Natural killer cell (primary cell): ENCODE measurements around the gene RTF1. TPM values are rescaled to one million over a fixed set of nuclear protein-coding genes. Genes with fewer than 3 reads are reported as not detected.
"Not testable (repeated sequence)": the region's sequence is repeated elsewhere in the genome, so short reads cannot be mapped to it uniquely, and the experiment has no call there.

Source experiments
- ATAC-seq, 3 donors: fragments of 150-1000 bp in 2 of 3; fragments of 200-7000 bp in 1 of 3; cut with Tn5 transposase; 1 replicate in 1 of 3; 2 replicates in 2 of 3; pipeline ENCODE4 v1.10.0; 2021; ENCODE audit warnings: mild to moderate bottlenecking in 2 of 3, moderate library complexity in 2 of 3
- DNase-seq, 2 donors: peaks; one replicate each; pipeline versions ENCODE4 v3.0.0 to v3.0.0-alpha.2; 2013 to 2021; ENCODE audit warnings: mixed read lengths in 1 of 2
- H3K27ac ChIP-seq: one replicate; pipeline ENCODE4 v1.5.1; 2013; ENCODE audit warnings: mild to moderate bottlenecking, low read length
- H3K27me3 ChIP-seq: one replicate; pipeline ENCODE4 v1.6.1; 2013; ENCODE audit warnings: low read length; ENCODE audit not compliant: control insufficient read depth, insufficient read depth
- H3K36me3 ChIP-seq: one replicate; pipeline ENCODE4 v1.6.1; 2013; ENCODE audit warnings: low read length; ENCODE audit not compliant: control insufficient read depth, insufficient read depth
- H3K4me1 ChIP-seq: one replicate; pipeline ENCODE4 v1.6.1; 2013; ENCODE audit warnings: low read length; ENCODE audit not compliant: control insufficient read depth, insufficient read depth
- H3K4me3 ChIP-seq: one replicate; pipeline ENCODE4 v1.5.1; 2013; ENCODE audit warnings: low read length
- H3K9me3 ChIP-seq: one replicate; pipeline ENCODE4 v1.6.1; 2013; ENCODE audit warnings: low read length; ENCODE audit not compliant: control insufficient read depth, insufficient read depth
- H3K27ac Mint-ChIP-seq, 2 donors: one replicate each; pipeline ENCODE4 v1.8.0; 2022; ENCODE audit warnings: mild to moderate bottlenecking in 2 of 2, mixed read lengths in 2 of 2, moderate library complexity in 1 of 2
- H3K27me3 Mint-ChIP-seq, 2 donors: one replicate each; pipeline ENCODE4 v1.8.0; 2022; ENCODE audit warnings: low read depth in 2 of 2, mixed read lengths in 2 of 2
- H3K36me3 Mint-ChIP-seq: one replicate; pipeline ENCODE4 v1.8.0; 2022; ENCODE audit warnings: mixed read lengths
- H3K4me1 Mint-ChIP-seq, 2 donors: one replicate each; pipeline ENCODE4 v1.8.0; 2022; ENCODE audit warnings: mixed read lengths in 2 of 2
- H3K4me3 Mint-ChIP-seq: one replicate; pipeline ENCODE4 v1.8.0; 2022; ENCODE audit warnings: mild to moderate bottlenecking, moderate library complexity, mixed read lengths
- H3K9me3 Mint-ChIP-seq, 2 donors: one replicate each; pipeline ENCODE4 v1.8.0; 2022; ENCODE audit warnings: mixed read lengths in 2 of 2
- CTCF ChIP-seq: fragments of 200-600 bp; IDR thresholded peaks from one replicate; pipeline ENCODE4 v1.8.0; 2022; ENCODE audit warnings: antibody characterized with exemption
- WGBS: methylation state at CpG from one replicate; pipeline ENCODE4 v1.1.7; 2013; ENCODE audit warnings: missing lambda C conversion rate; ENCODE audit not compliant: insufficient coverage; 5-methylcytosine and 5-hydroxymethylcytosine counted together
- intact Hi-C: fragments of 100-400 bp; cut with micrococcal nuclease; formaldehyde crosslinking; loops from one replicate; pipeline ENCODE4 v1.14.2; 2022
- total RNA-seq, 4 donors: library from RNA; stranded (reverse); fragments of 120-200 nt in 1 of 4; gene quantifications; one replicate each; pipeline versions ENCODE4 v1.2.3 to v1.2.4, GENCODE V29; 2013 to 2022

The RTF1 gene
- total RNA-seq, 3 donors from 2014 or later (not counting 1 experiment from before 2014, with no cell fraction given) = 35.8 to 53.1 (median 42.7) TPM

DNA sequence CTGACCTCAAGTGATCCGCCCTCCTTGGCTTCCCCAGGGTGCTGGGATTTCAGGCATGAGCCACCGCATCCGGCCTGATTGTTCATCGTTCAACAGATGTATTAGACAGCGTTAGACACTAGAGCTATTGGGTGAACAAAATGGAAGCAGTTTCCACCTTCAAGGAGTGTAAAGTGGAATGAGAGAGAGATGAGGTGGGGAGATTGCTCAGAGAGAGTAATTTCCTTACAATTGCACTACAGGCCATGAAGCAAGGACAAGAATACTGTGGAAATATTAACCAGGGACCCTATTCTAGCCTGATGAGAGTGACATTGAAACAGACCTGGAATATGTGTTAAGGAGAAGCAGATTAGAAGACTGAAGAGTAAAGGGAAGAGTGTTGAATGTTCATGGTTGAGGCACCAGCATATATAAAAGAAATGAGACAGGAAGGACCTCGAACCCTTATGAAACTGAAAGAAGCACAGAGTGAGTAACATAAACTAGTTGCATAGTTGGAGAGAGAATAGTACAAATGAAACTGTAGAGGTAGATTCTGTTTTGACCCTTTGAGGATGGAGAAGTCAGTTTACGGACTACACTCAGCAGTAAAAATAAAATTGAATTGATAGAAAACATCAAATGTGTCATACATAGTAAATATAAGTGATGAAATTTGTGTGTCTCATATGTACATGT is 7.2 kb downstream of the RTF1 start:
- Histone ChIP-seq H3K4me1 (no peaks in the 10 kb centered on the region), H3K27ac (no peak overlapping the region), H3K36me3 (no peaks in the 10 kb centered on the region), H3K27me3 (no peaks in the 10 kb centered on the region), H3K4me3 (no peak overlapping the region), H3K9me3 (no peaks in the 10 kb centered on the region)
- H3K36me3 Mint-ChIP-seq = no peaks in the 10 kb centered on the region
- H3K27ac Mint-ChIP-seq = peak overlapping the region; percentile 4 to 8
- no peaks in the 10 kb centered on the region for H3K9me3 Mint-ChIP-seq
- no peak overlapping the region for H3K4me3 Mint-ChIP-seq
- H3K4me1 Mint-ChIP-seq = peaks cover 24 to 25% of the 10 kb centered on the region in 2 donors
- no peaks in the 10 kb centered on the region for H3K27me3 Mint-ChIP-seq
- DNase-seq = no peak
- 80% methylated on average over 7 of the region's 7 CpGs for WGBS
- no peak for TF ChIP-seq CTCF
- ATAC-seq = peak in 1 of 3 donors; percentile 37
- intact Hi-C loops = no loop called here

- WGBS = 94% methylated on average over 14 of the region's 14 CpGs
- Mint-ChIP-seq H3K27me3 (no peaks in the 10 kb centered on the region), H3K27ac (peak overlapping the region in 1 of 2 donors; percentile 8), H3K9me3 (no peaks in the 10 kb centered on the region), H3K36me3 (no peaks in the 10 kb centered on the region), H3K4me1 (peaks cover 30% of the 10 kb centered on the region in 2 donors), H3K4me3 (no peak overlapping the region)
- DNase-seq (no peak), ATAC-seq (no peak)
- intact Hi-C loops = no loop called here
- no peak for TF ChIP-seq CTCF
- Histone ChIP-seq H3K4me1 (no peaks in the 10 kb centered on the region), H3K4me3 (no peak overlapping the region), H3K36me3 (no peaks in the 10 kb centered on the region), H3K27me3 (no peaks in the 10 kb centered on the region), H3K9me3 (no peaks in the 10 kb centered on the region), H3K27ac (no peak overlapping the region)
Measured at GRCh38 chr15:41424809-41425208, 7.9 kb downstream of the RTF1 start.

DNA sequence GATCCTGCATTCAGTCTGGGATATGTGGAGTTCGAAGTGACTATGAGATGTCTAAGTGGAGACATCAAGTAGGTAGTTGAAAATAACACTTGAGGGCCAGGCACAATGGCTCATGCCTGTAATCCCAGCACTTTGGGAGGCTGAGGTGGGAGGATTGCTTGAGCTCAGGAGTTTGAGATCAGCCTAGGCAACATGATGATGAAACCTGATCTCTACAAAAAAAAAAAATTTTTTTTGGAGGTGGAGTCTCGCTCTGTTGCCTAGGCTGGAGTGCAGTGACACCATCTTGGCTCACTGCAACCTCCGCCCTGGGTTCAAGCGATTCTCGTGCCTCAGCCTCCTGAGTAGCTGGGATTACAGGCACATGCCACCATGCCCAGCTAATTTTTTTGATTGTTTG is 9.0 kb downstream of the RTF1 start:
- ATAC-seq, H3K36me3 Mint-ChIP-seq, H3K9me3 Mint-ChIP-seq, H3K27me3 Mint-ChIP-seq, intact Hi-C loops, H3K36me3 ChIP-seq, H3K27ac ChIP-seq, H3K4me3 ChIP-seq, H3K4me1 ChIP-seq, DNase-seq, H3K27me3 ChIP-seq, H3K4me3 Mint-ChIP-seq, H3K9me3 ChIP-seq: not testable (repeated sequence)
- Mint-ChIP-seq H3K4me1 (peaks cover 24 to 25% of the 10 kb centered on the region in 2 donors), H3K27ac (peak overlapping the region in 1 of 2 donors; percentile 1)
- whole genome bisulfite sequencing = 99% methylated on average over 5 of the region's 5 CpGs

DNA sequence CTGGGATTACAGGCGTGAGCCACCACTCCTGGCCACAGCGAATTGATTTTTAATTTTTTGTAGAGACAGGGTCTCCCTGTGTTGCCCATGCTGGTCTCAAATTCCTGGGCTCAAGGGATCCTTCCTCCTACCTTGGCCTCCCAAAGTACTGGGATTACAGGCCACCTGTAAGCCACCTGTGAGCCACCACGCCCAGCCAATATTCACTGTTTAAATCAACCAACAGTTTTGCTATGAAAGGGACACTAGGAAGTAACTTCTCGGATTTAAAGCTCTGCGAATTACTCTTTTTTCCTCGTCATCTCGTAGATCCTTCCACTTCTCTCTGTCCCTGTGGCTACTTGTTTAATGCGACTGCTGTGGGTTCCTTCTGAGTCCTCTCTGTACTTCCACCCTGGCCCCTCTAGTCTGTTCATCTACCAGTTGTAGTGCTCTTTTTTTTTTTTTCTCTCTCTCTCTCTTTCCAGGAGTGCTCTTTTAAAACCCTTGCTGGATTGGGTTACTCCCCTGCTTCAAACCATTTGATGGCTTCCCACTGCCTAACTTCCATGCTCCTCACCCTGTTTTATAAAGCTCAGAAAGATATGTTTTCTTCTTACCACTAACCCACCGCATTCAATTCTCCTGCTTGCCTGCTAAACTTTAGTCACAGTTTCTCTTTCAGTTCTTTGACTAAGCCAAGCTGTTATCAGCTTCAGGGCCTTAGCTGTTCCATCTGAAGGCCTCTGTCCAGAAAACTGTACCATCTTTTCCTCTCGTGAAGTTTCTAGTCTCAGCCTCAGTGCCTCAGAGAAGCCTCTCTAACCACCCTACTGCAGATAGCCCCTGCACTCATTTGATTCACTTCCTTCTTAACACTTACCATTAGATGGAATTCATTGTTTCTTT is 12.4 kb downstream of the RTF1 start:
- no peaks in the 10 kb centered on the region for H3K27me3 ChIP-seq
- H3K27ac ChIP-seq = peak overlapping the region; percentile 43
- no peak overlapping the region for H3K4me3 ChIP-seq
- no peaks in the 10 kb centered on the region for H3K9me3 Mint-ChIP-seq
- intact Hi-C loops = no loop called here
- no peaks in the 10 kb centered on the region for H3K36me3 Mint-ChIP-seq
- DNase-seq = peak in 1 of 2 donors; percentile 19
- WGBS = 69% methylated on average over 10 of the region's 10 CpGs
- TF ChIP-seq CTCF = no peak
- no peaks in the 10 kb centered on the region for H3K4me1 ChIP-seq
- peak overlapping the region; percentile 72 to 79 for H3K27ac Mint-ChIP-seq
- peaks cover 21% of the 10 kb centered on the region in 2 donors for H3K4me1 Mint-ChIP-seq
- H3K36me3 ChIP-seq = no peaks in the 10 kb centered on the region
- H3K27me3 Mint-ChIP-seq = no peaks in the 10 kb centered on the region
- peak overlapping the region; percentile 43 for H3K4me3 Mint-ChIP-seq
- peak; percentile 49 to 68 (median 67) for ATAC-seq
- H3K9me3 ChIP-seq = no peaks in the 10 kb centered on the region
